Measurements from ENCODE around the gene ARSG. TPM values are rescaled to one million over a fixed set of nuclear protein-coding genes. Genes with fewer than 3 reads are reported as not detected.

The ARSG gene
- total and polyA plus RNA-seq, 2 of the 4 experiments (the other 2 are of a cell fraction): 2.9 to 3.0 TPM

GRCh38 chr17:68353111-68353521 lies 61.8 kb downstream of the ARSG start:
- Histone ChIP-seq H2BK5ac (ENCODE audit: low read depth, low read length, poor library complexity, severe bottlenecking) (no peak overlapping the region), H2BK20ac (ENCODE audit: low read depth, low read length) (peak overlapping the region; percentile 74), H2BK15ac (ENCODE audit: low read depth, low read length) (peak overlapping the region; percentile 30; the same call in 1 of the 3 replicates), H2AFZ (replicated peaks; ENCODE audit: low read length, poor library complexity) (no peak overlapping the region), H3K18ac (ENCODE audit: low read depth, low read length) (no peak overlapping the region), H2AK9ac (replicated peaks; ENCODE audit: low read depth, low read length, poor library complexity) (no peak overlapping the region), H3K36me3 (ENCODE audit: control insufficient read depth, insufficient read depth, low read length) (no peaks in the 10 kb centered on the region), H3K14ac (replicated peaks; ENCODE audit: low read depth, low read length) (no peak overlapping the region), H2AK5ac (ENCODE audit: low read depth, low read length) (peak overlapping the region; percentile 6; the same call in 1 of the 2 replicates), H3K23ac (ENCODE audit: low read depth, low read length) (no peak overlapping the region), H4K20me1 (ENCODE audit: insufficient read depth, low read length) (no peaks in the 10 kb centered on the region), H4K5ac (ENCODE audit: low read depth, low read length) (no peak overlapping the region), H3K27me3 (ENCODE audit: control insufficient read depth, insufficient read depth, low read length) (no peaks in the 10 kb centered on the region), H4K91ac (ENCODE audit: insufficient read depth, low read depth, low read length) (no peak overlapping the region), H3K4me2 (ENCODE audit: low read depth, low read length) (no peak overlapping the region), H3K9ac (ENCODE audit: low read depth, low read length) (no peak overlapping the region), H3K9me3 (ENCODE audit: control insufficient read depth, insufficient read depth, low read length) (no peaks in the 10 kb centered on the region), H3K27ac (ENCODE audit: insufficient read depth, low read length) (no peak overlapping the region), H3K9me1 (ENCODE audit: insufficient read depth, low read length) (peaks cover 17% of the 10 kb centered on the region), H3K4ac (ENCODE audit: low read depth, low read length) (no peak overlapping the region), H2BK120ac (ENCODE audit: low read depth, low read length) (peak overlapping the region; percentile 50; the same call in 1 of the 2 replicates), H4K8ac (ENCODE audit: low read depth in 2 of 2, low read length in 2 of 2) (peak overlapping the region in 1 of 2 experiments; percentile 48; a peak in 1 of 4 replicates), H3K4me3 (ENCODE audit: insufficient read depth, low read depth, low read length) (no peak overlapping the region), H3K56ac (ENCODE audit: extremely low read depth, insufficient read depth, low read length) (no peak overlapping the region), H3K4me1 (ENCODE audit: control insufficient read depth, insufficient read depth, low read length) (peaks cover 10% of the 10 kb centered on the region), H3K79me1 (ENCODE audit: low read depth in 1 of 2, low read length in 2 of 2) (no peaks in the 10 kb centered on the region)
- TF ChIP-seq RCOR1 (IDR thresholded peaks at IDR 0.05; ENCODE audit: insufficient replicate concordance, low read length) (no peak), SMC3 (IDR thresholded peaks at IDR 0.05; ENCODE audit: low read depth, low read length) (no peak), MXI1 (IDR thresholded peaks at IDR 0.05; ENCODE audit: borderline replicate concordance, low read depth, low read length) (no peak), MAFK (IDR thresholded peaks at IDR 0.05; ENCODE audit: low read depth, low read length) (no peak), FOS (IDR thresholded peaks at IDR 0.05; ENCODE audit: low read depth, low read length) (no peak), CEBPB (IDR thresholded peaks at IDR 0.05; ENCODE audit: low read depth, low read length) (peak; percentile 54; the same call in 1 of the 2 replicates), CHD1 (IDR thresholded peaks at IDR 0.05; ENCODE audit: low read depth, low read length) (no peak)
- in situ Hi-C loops (cut with MboI; ENCODE audit: low sequenced_read_pairs) (no loop called here), dilution Hi-C loops (cut with HindIII; ENCODE audit: low sequenced_read_pairs, unreplicated experiment) (no loop called here), intact Hi-C loops (cut with micrococcal nuclease) (no loop called here)
- DNase-seq (no peak), ATAC-seq (ENCODE audit: low read depth) (no peak)
- no TSS peak for BruUV-seq (replicated peaks)
- ChIA-PET POLR2A (ENCODE audit: unreplicated experiment) (no interaction called here), CTCF (no interaction called here)
- no CpG with 5 or more reads among the region's 4 CpGs for WGBS, 2 experiments (ENCODE audit: extremely low coverage in 2 of 2, insufficient read length in 1 of 2)

Measured in IMR-90 (cell line).